ENCODE measurements around the gene ZC3H7A. TPM values are rescaled to one million over a fixed set of nuclear protein-coding genes. Genes with fewer than 3 reads are reported as not detected.
"Not testable (repeated sequence)": the region's sequence is repeated elsewhere in the genome, so short reads cannot be mapped to it uniquely, and the experiment has no call there.

ZC3H7A gene
- total RNA-seq, 1 experiment from 2014 or later = 22.7 TPM

DNA sequence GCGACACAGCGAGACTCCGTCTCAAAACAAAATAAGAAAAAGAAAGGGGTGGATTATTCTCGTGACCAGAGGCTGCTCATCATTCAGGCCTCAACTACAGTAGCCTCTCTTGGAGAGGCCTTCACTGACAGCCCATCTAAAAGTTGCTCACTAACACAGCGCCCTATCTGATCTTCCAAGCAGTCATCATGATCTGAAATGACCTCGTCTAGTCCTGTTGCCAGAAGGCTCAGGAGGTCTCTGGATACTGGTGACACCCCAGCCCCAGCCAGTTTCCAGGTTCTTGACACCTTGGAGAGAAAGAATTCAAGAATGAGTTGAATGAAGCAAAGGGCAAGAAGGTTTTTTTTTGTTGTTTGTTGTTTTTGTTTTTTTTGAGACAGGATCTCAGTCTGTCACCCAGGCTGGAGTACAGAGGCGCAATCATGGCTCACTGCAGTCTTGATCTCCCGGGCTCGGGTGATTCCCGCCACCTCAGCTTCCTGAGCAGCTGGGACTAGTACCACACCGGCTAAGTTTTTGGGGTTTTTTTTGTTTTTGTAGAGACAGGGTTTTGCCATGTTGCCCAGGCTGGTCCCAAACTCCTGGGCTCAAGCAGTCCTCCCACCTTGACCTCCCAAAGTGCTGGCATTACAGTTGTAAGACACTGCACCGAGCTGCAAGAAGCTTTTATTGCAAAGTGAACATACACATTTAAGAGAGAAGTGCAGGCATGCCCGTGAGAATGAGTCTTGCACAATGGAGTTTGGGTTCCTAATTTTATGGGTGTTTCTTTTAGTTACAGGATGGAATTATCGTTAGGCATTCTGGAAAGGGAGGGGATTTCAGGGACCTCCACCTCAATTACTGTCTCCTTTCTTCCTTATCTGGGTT lies 2.7 kb upstream of the ZC3H7A start:
- DNase-seq (ENCODE audit: low read depth) = no peak

DNA sequence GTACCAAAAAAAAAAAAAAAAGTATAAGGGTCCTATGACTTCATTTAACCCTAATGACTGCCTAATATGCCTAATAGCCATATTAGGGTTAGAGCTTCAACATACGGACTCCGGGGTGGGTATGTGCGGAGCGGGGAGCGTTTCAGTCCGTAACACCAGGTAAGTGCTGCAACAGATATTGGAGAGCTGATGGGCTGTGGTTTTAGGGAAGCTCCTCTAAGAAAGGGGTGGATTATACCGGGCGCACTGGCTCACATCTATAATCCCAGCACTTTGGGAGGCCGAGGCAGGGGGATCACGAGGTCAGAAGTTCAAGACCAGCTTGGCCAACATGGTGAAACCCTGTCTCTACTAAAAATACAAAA lies 1.9 kb upstream of the ZC3H7A start:
- DNase-seq (ENCODE audit: low read depth) = no peak

DNA sequence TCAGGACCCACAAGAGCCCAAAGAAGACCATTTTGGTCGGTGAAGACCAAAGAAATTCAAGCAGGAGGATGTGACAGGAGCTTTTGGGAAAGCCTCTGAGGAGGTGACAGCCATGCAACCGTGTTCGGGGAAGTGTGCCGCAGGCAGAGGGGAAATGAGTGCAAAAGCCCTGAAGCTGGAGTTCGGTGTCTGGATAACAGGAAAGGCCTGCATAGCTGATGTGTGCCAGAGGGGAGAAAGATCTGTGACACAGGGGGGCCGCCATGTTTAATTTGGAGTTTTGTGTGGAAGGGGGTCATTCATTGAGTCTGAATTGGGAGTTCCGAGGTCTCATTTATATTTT lies 870 bp upstream of the ZC3H7A start:
- peak; percentile 22 for DNase-seq (ENCODE audit: low read depth)

DNA sequence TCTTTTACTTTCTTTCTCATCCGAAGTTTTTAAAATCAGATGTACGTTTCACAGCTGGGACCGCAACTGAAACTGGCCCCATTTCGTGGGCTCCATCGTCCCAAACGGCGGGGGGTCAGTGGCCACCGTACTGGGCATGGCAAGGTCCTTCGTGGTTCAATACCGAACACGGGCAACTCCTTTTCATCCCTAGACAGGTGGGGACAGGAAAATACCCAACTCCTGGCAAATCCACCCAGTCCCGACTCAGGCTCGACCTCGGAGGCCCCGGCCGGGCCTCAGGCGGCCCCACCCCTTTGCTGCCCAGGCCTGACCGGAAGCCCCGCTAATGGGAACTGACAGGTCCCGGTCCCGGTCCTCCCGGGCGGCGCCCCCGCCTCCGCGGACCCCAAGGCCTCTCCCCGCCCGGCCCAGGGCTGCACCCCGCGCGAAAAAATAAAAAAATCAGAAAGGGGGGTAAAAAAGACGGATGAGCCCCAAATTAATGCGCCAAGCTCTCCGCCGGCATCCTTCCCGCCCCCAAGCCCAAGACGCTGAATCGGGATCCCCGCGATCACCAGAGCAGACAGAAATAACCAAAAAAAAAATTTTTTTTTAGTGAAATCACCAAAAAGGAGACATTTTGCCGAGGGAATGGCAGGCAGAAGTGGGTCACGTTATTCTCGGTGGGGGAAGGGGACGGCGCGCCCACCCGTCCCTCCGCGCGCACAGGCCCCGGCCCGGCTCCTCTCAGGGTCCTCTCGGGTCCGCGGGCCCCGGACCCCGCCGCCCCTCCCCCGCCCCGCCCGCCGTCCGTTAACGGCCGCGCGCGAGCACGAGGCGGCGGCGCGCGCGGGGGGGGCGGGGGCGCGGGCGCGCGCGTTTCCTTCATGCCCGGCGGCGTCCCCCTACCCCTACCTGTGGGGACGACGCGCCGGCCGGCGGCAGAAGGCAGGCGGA lies 562 bp downstream of the ZC3H7A start:
- DNase-seq (ENCODE audit: low read depth) = peak; percentile 37

DNA sequence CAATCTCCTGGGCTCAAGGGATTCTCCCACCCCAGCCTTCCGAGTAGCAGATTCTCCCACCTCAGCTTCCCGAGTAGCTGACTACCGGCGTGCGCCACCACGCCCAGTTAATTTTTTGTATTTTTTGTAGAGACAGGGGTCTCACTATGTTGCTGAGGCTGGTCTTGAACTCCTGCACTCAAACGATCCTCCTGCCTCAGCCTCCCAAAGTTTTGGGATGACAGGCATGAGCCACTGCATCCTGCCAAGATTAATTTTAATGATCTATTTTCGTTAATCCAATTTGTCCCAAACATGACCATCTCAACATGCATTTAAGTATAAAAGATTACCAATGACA lies 1.2 kb downstream of the ZC3H7A start:
- DNase-seq (ENCODE audit: low read depth) = no peak

DNA sequence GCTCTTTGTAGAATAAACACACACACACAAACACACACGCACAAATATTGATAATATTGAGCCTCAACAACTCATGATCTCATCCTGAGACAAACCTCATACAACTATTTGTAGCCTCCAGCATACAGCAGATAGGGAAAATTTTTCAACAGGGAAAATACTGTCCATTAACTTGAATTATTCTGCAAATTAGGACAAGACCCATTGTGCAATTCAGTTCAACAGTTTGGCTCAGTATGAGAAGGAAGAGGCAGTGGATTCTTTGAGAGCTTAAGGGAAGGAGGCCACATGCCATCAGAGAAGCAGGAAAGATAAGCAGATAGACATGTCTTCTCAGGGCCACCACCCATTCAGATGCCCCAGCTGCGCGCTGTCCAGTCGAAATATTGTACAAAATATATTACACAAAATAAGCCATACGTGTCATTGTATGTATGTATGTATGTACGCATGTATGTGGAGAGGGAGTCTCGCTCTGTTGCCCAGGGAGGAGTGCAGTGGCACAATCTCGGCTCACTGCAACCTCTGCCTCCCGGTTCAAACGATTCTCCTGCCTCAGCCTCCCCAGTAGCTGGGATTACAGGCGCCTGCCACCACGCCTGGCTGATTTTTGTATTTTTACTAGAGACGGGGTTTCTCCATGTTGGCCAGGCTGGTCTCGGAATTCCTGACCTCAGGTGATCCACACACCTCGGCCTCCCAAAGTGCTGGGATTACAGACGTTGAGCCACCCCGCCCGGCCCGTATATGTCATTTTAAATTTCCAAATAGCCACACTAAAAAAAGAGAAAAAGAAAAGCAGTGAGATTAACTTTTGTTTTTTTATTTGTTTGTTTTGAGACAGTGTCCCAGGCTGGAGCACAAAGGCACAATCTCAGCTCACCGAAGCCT lies 1.8 kb downstream of the ZC3H7A start:
- no peak for DNase-seq (ENCODE audit: low read depth)

DNA sequence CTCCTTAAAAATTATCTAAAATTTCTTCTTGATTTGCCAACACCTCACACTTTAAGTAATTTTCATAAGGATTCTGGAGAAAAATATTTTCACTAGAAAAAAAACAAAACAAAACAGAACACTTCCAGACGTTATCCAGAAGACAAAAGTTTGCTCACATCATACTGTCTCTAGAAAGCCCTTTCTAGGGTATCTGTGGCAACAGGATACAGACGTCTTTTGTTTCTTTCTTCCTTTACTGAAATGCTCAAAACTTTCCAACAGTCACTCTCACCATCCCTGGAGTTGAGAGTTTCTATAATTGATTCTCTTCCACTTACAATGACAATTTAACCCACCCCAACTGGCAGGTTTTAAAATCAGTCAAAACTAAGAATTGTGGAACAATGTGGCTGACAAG lies 2.6 kb downstream of the ZC3H7A start:
- no peak for DNase-seq (ENCODE audit: low read depth)

DNA sequence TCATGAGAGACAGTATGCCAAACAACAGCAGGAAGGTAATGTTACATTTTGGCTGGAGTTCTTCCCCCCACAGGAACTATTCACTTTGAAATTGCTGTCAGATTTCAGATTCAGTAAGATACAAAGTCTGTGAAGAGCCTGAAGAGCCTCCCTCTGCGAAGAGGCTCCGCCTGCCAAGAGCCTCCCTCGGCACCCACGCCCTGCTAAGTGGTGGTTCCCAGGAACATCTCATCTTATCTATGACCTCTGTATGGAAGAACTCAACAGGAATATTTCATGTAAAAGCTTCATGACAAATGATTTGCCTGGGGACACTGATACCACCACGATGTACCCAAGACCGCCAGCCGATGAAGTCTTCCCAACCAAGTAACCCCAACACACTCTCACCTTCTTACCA lies 3.2 kb downstream of the ZC3H7A start:
- no peak for DNase-seq (ENCODE audit: low read depth)

DNA sequence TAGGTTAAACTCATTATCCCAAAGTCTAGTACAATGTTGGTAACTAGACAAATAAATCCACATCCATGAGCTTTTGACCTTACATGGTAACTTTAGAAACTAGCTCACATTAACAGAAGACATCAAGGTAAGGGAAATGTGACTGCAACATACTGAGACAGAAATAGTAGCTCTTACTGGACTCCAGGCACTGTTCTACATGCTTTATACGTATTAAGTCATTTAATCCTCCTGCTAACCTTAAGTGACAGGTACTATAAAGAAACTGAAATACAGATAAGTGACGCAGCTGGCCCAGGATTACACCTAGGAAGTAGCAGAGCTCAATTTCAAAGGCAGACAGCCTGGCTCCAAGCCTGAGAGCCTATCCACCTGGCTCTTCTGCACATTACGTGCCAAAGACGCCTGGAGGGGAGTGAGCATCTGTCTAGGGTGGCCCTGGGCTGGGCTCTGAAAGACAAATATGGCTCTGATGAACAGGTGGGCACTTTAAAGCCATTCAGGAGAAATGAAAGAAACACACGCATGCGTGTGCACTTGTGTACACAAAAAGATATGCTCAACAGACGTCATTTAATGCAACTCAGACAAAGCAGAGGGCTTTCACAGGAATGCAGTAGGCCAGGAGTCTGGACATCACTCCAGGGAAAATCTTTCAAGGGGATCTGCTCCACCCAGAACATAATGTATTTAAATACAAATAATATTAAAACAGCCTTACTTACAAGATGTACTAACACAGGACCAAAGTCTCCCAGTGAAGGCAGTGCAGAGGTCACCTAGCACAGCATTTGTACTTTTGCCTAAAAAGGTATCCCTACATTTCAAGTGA lies 4.4 kb downstream of the ZC3H7A start:
- DNase-seq (ENCODE audit: low read depth) = no peak

DNA sequence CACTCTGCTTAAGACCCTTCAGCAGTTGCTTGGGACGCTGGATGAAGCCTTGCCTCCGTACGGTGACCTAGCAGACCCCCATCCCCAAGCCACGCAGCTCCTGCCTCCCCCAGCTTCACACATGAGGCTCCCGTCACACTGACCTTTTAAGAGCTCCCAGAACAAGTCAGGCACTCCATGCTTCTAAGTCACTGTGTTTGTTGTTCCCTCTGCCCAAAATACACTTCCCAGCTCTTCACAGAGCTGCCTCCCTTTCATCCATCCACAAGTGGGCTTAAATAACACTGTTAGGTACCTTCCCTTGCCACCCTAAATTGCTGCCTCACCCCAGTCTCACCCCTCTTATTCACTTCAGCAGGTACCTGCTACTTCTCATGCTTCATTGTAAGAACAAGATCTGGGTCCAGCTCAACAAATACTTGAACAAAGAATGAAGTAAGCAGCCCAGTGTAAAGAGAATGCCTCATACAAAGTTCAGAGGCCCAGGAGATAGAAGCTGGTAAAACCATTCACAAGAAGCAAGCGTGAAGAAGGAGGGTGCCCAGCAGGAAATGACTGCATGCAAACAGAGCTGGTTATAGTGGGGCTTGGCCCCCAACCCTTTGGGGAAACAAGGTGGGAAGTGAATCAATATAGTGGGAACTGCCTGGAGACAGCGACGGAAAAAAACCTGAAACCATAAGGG lies 5.8 kb downstream of the ZC3H7A start:
- no peak for DNase-seq (ENCODE audit: low read depth)

DNA sequence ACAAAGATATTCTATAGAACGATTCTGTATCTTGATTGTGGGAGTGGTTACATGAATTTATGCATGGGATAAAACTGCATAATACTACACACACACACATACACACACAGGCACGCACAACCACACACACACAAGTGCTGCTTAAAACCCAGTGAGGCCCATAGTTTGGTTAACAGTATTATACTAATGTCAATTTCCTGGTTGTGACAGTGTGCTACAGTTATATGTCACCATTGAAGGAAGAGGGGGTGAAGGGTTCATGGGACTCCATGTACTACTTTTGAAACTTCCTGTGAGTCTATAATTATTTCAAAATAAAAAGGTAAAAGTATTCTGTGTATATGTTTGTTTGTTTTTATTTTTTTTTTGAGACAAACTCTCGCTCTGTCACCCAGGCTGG lies 8.1 kb downstream of the ZC3H7A start:
- no peak for DNase-seq (ENCODE audit: low read depth)

DNA sequence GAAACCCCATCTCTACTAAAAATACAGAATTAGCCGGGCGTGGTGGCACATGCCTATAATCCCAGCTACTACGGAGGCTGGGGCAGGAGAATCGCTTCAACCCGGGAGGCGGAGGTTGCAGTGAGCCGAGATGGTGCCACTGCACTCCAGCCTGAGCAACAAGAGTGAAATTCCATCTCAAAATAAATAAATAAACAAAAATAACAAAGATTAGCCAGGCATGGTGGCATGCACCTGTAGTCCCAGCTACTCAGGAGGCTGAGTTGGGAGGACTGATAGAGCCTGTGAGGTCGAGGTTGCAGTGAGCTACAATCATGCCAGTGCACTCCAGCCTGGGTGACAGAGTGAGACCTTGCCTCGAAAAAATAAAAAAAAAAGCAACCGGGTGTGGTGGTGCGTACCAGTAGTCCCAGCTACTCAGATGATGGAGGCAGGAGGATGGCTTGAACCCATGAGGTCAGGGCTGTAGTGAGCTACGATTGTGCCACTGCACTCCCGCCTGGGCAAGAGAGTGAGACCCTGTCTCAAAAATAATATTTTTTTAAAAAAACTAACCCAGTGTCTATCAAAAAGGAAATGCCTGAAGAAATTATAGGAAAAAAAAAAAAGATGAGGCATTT lies 12.0 kb downstream of the ZC3H7A start:
- not testable (repeated sequence) for DNase-seq (ENCODE audit: low read depth)

DNA sequence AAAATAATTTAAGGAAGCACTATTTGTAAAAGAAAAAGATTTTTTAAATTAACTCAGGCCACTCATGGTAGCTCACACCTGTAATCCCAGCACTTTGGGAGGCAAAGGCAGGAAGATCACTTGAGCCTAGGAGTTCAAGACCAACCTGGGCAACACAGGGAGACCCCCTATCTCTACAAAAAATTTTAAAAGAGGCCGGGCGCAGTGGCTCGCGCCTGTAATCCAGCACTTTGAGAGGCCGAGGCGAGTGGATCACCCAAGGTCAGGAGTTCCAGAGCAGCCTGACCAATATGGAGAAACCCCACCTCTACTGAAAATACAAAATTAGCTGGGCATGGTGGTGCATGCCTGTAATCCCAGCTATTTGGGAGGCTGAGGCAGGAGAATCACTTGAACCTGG lies 12.7 kb downstream of the ZC3H7A start:
- DNase-seq (ENCODE audit: low read depth) = not testable (repeated sequence)

DNA sequence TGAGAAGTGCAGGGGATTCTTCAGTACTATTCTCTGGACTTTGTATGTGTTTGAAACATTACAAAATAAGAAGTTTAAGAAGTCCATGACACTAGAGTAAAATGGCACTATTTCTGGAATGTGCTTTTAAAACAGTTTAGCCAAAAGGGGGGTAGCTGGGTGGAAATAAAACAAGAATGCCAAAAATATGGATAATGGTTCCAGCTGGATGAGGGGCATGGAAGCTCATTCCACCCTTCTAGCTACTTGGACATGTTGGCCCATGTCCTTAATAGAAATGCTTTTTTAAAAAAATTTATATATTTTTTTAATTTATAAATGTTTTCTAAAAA lies 13.1 kb downstream of the ZC3H7A start:
- no peak for DNase-seq (ENCODE audit: low read depth)

DNA sequence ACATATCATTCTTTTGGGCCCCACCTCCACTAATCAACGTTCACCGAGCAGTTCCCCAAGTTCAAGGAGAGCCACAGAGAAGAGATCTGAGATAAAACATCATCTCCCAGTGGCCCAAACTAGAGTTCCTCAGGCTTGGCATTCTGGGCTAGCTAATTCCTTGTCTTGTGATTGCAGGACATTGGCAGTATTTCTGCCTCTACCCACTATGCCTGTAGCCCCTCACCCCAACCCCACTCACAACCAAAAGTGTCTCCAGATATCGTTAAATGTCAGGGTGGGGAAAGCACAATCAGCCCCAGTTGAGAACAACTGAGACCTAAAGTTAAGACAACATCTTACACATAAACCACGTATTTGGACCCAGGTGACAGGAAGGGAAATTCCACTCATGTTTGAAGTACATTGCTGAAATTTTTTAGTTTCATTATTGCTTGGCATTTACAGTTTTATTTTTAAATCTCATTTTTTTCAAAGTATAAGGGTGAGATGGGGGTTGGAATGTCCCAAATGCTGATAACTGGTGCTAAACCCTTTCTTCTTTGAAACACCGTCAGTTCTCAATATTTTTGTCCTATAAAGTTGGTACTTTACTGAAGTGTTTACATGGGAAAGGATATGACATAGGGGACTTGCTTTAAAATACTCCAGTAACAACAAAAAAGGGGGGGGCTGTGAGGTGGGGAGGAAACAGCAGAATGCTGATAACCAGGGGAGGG lies 13.6 kb downstream of the ZC3H7A start:
- DNase-seq (ENCODE audit: low read depth) = no peak

DNA sequence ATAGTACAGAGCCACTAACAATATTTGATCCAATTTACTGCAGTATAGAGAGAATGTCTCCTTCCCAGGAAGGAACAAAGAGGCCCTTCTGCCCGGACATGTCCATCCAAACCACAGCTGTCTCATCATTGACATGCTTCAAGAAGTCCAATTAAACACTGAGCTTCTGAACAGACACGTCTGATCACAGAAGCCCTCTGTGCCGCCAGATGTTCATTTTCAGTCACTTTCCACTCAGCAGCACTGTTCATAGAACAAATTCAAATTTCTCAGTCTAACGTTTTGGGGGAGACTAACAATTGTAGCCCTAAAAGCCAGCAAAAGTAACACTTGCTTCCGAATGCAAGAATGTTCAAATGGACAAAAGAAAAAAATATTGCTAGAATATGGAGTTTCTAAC lies 15.3 kb downstream of the ZC3H7A start:
- no peak for DNase-seq (ENCODE audit: low read depth)

DNA sequence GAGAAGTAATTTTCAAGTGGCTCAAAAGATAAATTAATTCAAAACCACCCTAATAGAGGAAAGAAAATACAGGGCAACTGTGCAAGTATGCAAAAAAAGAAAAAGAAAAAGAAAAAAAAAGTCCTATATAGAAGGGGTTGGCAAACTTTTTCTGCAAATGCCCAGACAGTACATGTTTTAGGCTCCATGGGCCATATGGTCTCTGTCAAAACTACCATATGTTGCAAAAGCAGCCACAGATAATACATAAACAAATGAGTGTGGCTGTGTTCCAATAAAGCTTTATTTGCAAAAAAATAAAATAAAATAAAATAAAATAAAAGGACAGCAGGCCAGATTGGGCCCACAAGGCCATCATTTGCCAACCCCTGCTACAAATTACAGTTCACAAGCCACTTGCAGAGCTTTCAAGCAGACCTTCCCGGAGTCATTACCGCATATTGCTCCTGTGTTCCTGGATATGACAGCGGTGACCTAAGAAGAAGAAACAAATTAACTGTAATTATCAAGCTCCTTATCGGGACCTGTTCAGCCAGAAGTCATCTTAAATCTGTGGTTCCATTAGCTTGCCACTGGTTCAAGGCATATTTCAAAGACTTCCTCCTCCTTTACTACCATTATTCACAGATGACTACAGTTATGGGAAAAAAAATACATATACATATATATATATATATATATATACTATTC lies 15.9 kb downstream of the ZC3H7A start:
- DNase-seq (ENCODE audit: low read depth) = no peak

DNA sequence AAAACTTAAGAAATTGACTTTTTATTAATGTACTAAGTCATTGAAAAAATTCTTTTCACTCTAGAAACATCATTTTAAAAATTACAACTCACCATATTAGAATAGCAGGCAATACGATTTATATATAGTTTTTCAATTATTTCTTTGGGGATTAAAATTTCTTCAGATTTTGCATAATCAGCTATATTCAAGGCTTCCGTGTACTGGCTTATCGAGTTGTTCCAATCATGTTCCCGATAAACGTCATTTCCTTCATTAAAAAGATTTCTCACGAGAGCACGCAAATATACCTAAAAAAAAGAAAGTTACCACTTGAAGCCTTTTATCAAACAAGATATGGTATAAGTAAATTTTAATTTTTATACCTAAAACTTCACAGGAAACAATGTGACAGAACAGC lies 18.0 kb downstream of the ZC3H7A start:
- no peak for DNase-seq (ENCODE audit: low read depth)

DNA sequence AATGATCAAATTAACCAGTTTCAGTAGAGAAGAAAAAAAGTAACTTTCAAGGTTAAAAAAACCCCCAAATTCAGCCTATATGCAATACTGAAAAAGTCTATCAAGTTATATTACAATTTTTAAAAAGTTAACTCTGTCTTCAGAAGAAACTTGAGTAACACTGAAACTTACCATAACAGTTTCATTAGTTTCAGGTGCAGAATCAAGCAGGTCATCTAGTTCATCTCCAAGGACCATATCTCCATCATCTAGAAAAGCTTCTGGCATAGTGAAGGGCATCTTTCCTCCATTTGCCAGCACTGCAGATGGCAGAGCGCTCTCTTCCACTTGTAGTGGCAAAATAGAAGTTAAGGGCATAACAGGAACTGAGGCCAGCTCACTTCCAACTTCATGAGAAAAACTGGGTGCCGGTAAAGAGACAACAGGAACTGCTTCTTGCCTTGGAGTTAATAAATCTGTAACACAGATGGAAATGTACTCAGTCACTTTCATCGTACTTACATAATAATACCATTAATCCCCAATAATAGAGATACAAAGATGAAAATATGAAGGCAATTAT lies 22.9 kb downstream of the ZC3H7A start:
- DNase-seq (ENCODE audit: low read depth) = no peak
